ENCODE data around the gene DPP9.

The DPP9 gene

DNA sequence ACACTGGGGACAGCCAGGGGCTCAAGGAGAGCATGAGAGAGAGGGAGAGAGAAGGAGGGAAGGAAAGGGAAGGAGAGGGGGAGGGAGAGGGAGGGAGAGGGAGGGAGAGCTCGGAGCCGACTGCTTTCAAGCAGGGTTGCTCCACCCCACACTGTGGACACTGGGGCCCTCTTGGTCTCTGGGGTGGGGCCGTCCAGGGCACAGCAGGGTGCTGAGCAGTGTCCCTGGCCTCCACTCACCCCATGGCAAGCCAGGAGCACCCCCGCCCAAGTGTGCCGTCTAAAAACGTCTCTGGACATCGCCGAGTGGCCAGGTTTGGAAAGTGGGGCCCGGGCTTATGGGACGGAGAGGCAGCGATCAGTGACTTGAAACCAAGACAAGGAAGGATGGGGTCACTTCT lies 20.9 kb downstream of the DPP9 start:
- DNase-seq (ENCODE audit: low read depth), result no peak
- no peak overlapping the region for H3K4me3 ChIP-seq (ENCODE audit: low read length)
- TF ChIP-seq, protein P1, sequence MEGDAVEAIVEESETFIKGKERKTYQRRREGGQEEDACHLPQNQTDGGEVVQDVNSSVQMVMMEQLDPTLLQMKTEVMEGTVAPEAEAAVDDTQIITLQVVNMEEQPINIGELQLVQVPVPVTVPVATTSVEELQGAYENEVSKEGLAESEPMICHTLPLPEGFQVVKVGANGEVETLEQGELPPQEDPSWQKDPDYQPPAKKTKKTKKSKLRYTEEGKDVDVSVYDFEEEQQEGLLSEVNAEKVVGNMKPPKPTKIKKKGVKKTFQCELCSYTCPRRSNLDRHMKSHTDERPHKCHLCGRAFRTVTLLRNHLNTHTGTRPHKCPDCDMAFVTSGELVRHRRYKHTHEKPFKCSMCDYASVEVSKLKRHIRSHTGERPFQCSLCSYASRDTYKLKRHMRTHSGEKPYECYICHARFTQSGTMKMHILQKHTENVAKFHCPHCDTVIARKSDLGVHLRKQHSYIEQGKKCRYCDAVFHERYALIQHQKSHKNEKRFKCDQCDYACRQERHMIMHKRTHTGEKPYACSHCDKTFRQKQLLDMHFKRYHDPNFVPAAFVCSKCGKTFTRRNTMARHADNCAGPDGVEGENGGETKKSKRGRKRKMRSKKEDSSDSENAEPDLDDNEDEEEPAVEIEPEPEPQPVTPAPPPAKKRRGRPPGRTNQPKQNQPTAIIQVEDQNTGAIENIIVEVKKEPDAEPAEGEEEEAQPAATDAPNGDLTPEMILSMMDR (IDR thresholded peaks at IDR 0.05; ENCODE audit: insufficient read depth, low read depth, low read length, missing control alignments), result no peak

DNA sequence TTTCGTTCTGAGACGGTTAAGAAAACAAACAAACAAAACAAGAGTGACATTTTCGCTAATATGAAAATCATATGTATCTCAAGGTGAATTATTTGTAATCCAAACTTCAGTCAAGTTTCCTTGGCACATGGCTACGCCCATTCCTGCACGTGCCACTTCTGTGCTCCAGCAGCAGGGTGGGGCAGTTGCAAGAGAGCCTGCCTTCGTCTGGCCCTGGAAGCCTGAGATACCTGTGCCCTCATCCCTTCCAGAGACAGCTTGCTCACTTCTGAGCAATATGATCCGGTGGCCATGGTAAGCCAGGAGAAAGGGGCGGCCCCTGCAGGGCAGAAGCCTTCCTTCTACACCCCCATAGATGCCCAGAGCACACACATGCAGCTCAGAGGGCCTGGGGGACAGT lies 22.1 kb downstream of the DPP9 start:
- no peak overlapping the region for H3K4me3 ChIP-seq (ENCODE audit: low read length)
- no peak for DNase-seq (ENCODE audit: low read depth)
- TF ChIP-seq, protein P1 (IDR thresholded peaks at IDR 0.05; ENCODE audit: insufficient read depth, low read depth, low read length, missing control alignments), result no peak

DNA sequence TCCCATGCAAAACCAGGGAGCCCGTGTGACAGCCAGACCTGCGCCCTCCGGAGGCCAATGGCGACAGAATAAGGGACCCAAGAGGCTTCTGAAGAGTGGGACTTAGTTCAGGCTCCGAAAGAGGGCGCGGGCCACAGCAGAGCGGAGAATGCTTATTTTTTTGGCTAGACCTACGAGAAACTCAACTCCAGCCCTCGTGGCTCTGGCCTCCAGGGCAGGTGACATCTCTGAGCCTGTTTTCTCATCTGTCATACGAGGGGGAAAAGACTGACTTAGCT lies 23.0 kb downstream of the DPP9 start:
- TF ChIP-seq, protein P1 (IDR thresholded peaks at IDR 0.05; ENCODE audit: insufficient read depth, low read depth, low read length, missing control alignments), result no peak
- H3K4me3 ChIP-seq (ENCODE audit: low read length), result no peak overlapping the region
- DNase-seq (ENCODE audit: low read depth), result no peak

DNA sequence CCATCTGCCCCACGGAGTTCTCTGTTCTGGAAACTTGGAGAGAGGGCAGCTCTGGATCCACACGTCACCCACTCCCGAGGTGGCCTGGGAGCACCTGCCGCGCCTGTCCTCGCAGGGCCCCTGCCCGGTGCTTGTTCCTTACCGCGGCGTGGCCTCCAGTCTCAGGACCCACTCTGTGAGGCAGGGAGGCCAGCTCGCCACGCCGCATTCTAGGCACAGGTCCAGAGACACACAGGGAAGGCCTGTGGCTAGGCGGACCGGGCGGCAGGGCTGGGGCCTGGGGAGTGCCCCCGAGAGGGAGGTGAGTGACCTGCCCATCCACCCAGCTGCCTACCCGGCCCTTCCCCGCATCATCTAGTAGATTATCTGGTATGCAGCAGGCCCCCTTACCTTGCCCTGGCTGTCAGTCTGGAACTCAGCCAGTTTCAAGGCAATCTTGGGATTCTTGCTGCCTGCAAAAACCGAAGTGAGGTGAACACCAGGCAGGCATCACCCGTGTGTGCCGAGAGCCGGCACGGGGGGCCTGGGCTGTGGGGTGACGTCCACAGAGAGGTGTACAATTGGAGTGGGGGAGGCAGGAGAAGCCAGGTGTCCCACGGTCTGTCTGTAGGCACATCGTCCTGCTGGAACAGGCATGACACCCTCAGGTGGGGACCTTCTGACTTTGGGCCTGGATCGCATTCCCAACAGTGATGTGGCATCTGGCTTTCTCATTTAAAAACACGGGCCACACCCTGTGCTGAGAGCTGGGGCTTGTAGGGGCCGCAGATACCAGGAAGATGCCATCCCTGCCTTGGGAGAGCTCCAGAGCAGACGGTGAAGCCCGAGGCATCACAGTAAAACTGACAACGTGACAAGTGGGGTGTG lies 23.6 kb downstream of the DPP9 start:
- no peak overlapping the region for H3K4me3 ChIP-seq (ENCODE audit: low read length)
- DNase-seq (ENCODE audit: low read depth), result no peak

DNA sequence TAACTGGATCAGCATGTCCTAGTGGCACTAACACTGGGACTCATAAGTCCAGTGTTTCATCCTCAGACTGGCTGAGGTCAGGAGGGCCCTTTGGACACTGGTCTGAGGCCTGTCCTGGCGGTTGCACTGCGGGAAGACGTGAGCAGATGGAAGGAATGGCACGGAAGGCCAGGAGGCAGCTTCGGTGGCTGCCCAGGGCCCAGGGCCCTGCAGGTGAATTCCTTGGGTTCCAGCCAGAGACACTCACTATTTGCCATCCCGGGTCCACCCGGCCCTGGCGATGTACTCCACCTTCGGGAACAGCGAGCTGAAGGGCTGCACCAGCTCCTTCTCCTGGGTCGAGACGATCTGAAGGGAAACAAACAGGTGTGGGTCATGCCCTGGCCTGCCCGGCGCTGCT lies 26.3 kb downstream of the DPP9 start:
- no peak for DNase-seq (ENCODE audit: low read depth)
- no peak overlapping the region for H3K4me3 ChIP-seq (ENCODE audit: low read length)
- TF ChIP-seq, protein P1 (IDR thresholded peaks at IDR 0.05; ENCODE audit: insufficient read depth, low read depth, low read length, missing control alignments), result no peak

More for the DNA sequence above, 23.6 kb downstream of the DPP9 start:
- TF ChIP-seq, protein P1 (IDR thresholded peaks at IDR 0.05; ENCODE audit: insufficient read depth, low read depth, low read length, missing control alignments), result no peak

DNA sequence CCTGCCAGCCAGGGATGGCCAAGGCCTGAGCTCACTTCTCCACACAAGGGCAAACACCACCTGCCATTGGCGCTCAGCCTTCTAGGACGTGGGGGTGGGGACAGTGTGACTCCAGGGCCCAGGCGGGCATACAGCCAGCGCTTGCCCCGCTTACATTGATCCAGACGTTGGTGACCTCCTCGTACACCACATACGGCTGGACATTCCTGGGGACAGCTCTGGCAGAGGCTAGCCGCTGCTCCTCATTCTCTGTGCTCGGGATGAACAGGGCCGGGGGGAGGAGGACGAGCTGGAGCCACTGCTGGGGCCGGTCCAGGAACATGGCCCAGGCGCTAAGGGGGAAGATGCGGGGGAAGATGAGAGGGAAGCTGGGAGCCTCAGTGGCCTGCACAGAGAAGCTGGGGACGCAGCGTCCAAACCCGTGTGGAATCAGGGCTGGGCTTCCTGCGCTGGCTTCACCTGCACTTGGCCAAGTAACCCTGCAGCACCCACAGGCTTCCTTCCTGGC lies 28.4 kb downstream of the DPP9 start:
- no peak overlapping the region for H3K4me3 ChIP-seq (ENCODE audit: low read length)
- TF ChIP-seq, protein P1 (IDR thresholded peaks at IDR 0.05; ENCODE audit: insufficient read depth, low read depth, low read length, missing control alignments), result no peak

More for the DNA sequence above, 28.4 kb downstream of the DPP9 start:
- no peak for DNase-seq (ENCODE audit: low read depth)

All from epithelial cell of esophagus (primary cell).